ENCODE data around the gene EML2. TPM values are rescaled to one million over a fixed set of nuclear protein-coding genes. Genes with fewer than 3 reads are reported as not detected.
"Not testable (repeated sequence)": the region's sequence is repeated elsewhere in the genome, so short reads cannot be mapped to it uniquely, and the experiment has no call there.

Gene EML2
- polyA plus RNA-seq, 1 donor from 2014 or later = 18.9 TPM

DNA sequence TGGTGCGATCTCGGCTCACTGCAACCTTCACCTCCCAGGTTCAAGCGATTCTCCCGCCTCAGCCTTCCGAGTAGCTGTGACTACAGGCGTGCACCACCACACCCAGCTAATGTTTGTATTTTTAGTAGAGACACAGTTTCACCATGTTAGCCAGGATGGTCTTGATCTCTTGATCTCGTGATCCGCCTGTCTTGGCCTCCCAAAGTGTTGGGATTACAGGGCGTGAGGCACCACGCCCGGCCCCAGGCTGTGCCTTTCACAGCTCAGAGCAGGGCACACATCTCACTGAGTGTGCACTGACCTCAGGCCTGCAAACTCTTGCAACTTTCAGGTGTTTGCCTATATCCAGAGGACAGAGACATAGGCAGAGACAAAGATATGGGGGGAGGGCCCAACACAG is 45.8 kb upstream of the EML2 start:
- H3K9me2 ChIP-seq (ENCODE audit: insufficient read depth, low read length); H3K79me2 ChIP-seq (replicated peaks; ENCODE audit: insufficient read depth, low read length); H3K9me3 ChIP-seq (ENCODE audit: low read length); H3K4me3 ChIP-seq (ENCODE audit: low read length); H3K27ac ChIP-seq (ENCODE audit: low read length); H3K4me2 ChIP-seq (ENCODE audit: low read length); H4K20me1 ChIP-seq (ENCODE audit: insufficient read depth); H3F3A ChIP-seq (ENCODE audit: insufficient read depth, low read length, poor library complexity, severe bottlenecking); H3K36me3 ChIP-seq (ENCODE audit: insufficient read depth, low read length); H2AFZ ChIP-seq (ENCODE audit: low read depth, low read length); H3K9ac ChIP-seq (ENCODE audit: low read length); H3K27me3 ChIP-seq (ENCODE audit: insufficient read depth, low read depth, low read length): not testable (repeated sequence)

DNA sequence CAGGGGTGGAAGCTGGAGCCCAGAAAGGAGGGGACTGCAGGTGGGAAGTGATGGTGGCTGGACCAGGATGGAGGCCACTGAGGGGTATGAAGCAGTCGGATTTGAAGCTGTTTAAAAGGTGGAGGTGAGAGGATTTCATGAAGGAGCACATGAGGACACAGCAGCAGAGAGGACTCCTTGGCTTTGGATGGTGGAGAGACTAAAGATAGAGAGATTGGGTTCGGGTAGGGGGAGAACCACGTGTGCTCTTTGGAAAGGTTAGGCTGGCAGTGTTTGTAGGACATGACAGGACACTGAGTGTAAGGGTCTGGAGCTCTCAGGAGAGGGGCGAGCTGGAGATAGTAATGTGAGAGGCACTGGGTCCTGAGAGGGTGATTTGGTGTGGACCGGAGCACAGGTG is 43.7 kb upstream of the EML2 start:
- no peaks in the 10 kb centered on the region for H3F3A ChIP-seq (ENCODE audit: insufficient read depth, low read length, poor library complexity, severe bottlenecking)
- no peak overlapping the region for H3K4me3 ChIP-seq (ENCODE audit: low read length)
- H3K9me2 ChIP-seq (ENCODE audit: insufficient read depth, low read length) = no peaks in the 10 kb centered on the region
- TF ChIP-seq MXI1 (conservative IDR thresholded peaks at IDR 0.05; ENCODE audit: poor library complexity, severe bottlenecking) = no peak
- no peak for TF ChIP-seq SMC3 (conservative IDR thresholded peaks at IDR 0.05; ENCODE audit: poor library complexity)
- TF ChIP-seq EP300 (conservative IDR thresholded peaks at IDR 0.05; ENCODE audit: poor library complexity, severe bottlenecking) = no peak
- no peak for TF ChIP-seq TAF1 (IDR thresholded peaks at IDR 0.05; ENCODE audit: low read depth)
- TF ChIP-seq CTCF (IDR thresholded peaks at IDR 0.05; ENCODE audit: poor library complexity, severe bottlenecking) = no peak
- TF ChIP-seq EZH2 (IDR thresholded peaks at IDR 0.05; ENCODE audit: borderline replicate concordance, insufficient read depth, low read length, poor library complexity, severe bottlenecking) = no peak
- TF ChIP-seq, protein P1, sequence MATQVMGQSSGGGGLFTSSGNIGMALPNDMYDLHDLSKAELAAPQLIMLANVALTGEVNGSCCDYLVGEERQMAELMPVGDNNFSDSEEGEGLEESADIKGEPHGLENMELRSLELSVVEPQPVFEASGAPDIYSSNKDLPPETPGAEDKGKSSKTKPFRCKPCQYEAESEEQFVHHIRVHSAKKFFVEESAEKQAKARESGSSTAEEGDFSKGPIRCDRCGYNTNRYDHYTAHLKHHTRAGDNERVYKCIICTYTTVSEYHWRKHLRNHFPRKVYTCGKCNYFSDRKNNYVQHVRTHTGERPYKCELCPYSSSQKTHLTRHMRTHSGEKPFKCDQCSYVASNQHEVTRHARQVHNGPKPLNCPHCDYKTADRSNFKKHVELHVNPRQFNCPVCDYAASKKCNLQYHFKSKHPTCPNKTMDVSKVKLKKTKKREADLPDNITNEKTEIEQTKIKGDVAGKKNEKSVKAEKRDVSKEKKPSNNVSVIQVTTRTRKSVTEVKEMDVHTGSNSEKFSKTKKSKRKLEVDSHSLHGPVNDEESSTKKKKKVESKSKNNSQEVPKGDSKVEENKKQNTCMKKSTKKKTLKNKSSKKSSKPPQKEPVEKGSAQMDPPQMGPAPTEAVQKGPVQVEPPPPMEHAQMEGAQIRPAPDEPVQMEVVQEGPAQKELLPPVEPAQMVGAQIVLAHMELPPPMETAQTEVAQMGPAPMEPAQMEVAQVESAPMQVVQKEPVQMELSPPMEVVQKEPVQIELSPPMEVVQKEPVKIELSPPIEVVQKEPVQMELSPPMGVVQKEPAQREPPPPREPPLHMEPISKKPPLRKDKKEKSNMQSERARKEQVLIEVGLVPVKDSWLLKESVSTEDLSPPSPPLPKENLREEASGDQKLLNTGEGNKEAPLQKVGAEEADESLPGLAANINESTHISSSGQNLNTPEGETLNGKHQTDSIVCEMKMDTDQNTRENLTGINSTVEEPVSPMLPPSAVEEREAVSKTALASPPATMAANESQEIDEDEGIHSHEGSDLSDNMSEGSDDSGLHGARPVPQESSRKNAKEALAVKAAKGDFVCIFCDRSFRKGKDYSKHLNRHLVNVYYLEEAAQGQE (IDR thresholded peaks at IDR 0.05; ENCODE audit: borderline replicate concordance) = no peak
- TF ChIP-seq RAD21 (conservative IDR thresholded peaks at IDR 0.05) = no peak
- no peak for TF ChIP-seq POLR2AphosphoS5 (IDR thresholded peaks at IDR 0.05)
- no peaks in the 10 kb centered on the region for H3K79me2 ChIP-seq (replicated peaks; ENCODE audit: insufficient read depth, low read length)
- H3K9ac ChIP-seq (ENCODE audit: low read length) = no peak overlapping the region
- no peaks in the 10 kb centered on the region for H3K36me3 ChIP-seq (ENCODE audit: insufficient read depth, low read length)
- H3K27ac ChIP-seq (ENCODE audit: low read length) = no peak overlapping the region
- no peaks in the 10 kb centered on the region for H4K20me1 ChIP-seq (ENCODE audit: insufficient read depth)
- H3K4me2 ChIP-seq (ENCODE audit: low read length) = no peak overlapping the region
- peaks cover 11% of the 10 kb centered on the region for H3K27me3 ChIP-seq (ENCODE audit: insufficient read depth, low read depth, low read length)
- H3K9me3 ChIP-seq (ENCODE audit: low read length) = no peaks in the 10 kb centered on the region
- H2AFZ ChIP-seq (ENCODE audit: low read depth, low read length) = no peak overlapping the region

GRCh38 chr19:45682117-45682516 is 42.9 kb upstream of the EML2 start:
- Histone ChIP-seq H3K9ac (ENCODE audit: low read length) (no peak overlapping the region), H3K27ac (ENCODE audit: low read length) (no peak overlapping the region), H3K27me3 (ENCODE audit: insufficient read depth, low read depth, low read length) (peaks cover 19% of the 10 kb centered on the region), H3K9me3 (ENCODE audit: low read length) (no peaks in the 10 kb centered on the region), H2AFZ (ENCODE audit: low read depth, low read length) (no peak overlapping the region), H3K9me2 (ENCODE audit: insufficient read depth, low read length) (no peaks in the 10 kb centered on the region), H3K36me3 (ENCODE audit: insufficient read depth, low read length) (no peaks in the 10 kb centered on the region), H3K4me2 (ENCODE audit: low read length) (no peak overlapping the region), H3F3A (ENCODE audit: insufficient read depth, low read length, poor library complexity, severe bottlenecking) (no peaks in the 10 kb centered on the region), H3K79me2 (replicated peaks; ENCODE audit: insufficient read depth, low read length) (no peaks in the 10 kb centered on the region), H3K4me3 (ENCODE audit: low read length) (no peak overlapping the region), H4K20me1 (ENCODE audit: insufficient read depth) (no peaks in the 10 kb centered on the region)
- no peak for TF ChIP-seq RAD21 (conservative IDR thresholded peaks at IDR 0.05)
- TF ChIP-seq SMC3 (conservative IDR thresholded peaks at IDR 0.05; ENCODE audit: poor library complexity) = no peak
- no peak for TF ChIP-seq EP300 (conservative IDR thresholded peaks at IDR 0.05; ENCODE audit: poor library complexity, severe bottlenecking)
- no peak for TF ChIP-seq CTCF (IDR thresholded peaks at IDR 0.05; ENCODE audit: poor library complexity, severe bottlenecking)
- TF ChIP-seq POLR2AphosphoS5 (IDR thresholded peaks at IDR 0.05) = no peak
- TF ChIP-seq, protein P1 (IDR thresholded peaks at IDR 0.05; ENCODE audit: borderline replicate concordance) = no peak
- no peak for TF ChIP-seq EZH2 (IDR thresholded peaks at IDR 0.05; ENCODE audit: borderline replicate concordance, insufficient read depth, low read length, poor library complexity, severe bottlenecking)
- no peak for TF ChIP-seq TAF1 (IDR thresholded peaks at IDR 0.05; ENCODE audit: low read depth)
- TF ChIP-seq MXI1 (conservative IDR thresholded peaks at IDR 0.05; ENCODE audit: poor library complexity, severe bottlenecking) = no peak

Data from neural cell (in vitro differentiated cells).